Left lung (tissue), 10 donors: ENCODE data around the gene KDSR. TPM values are rescaled to one million over a fixed set of nuclear protein-coding genes. Genes with fewer than 3 reads are reported as not detected.
A peak's percentile ranks its signal among the peaks of the same experiment; 100 is the strongest.

Experiments used
- ATAC-seq: fragments of 200-7000 bp; cut with Tn5 transposase; one replicate; pipeline ENCODE4 v1.9.1; 2020; ENCODE audit warnings: moderate library complexity
- DNase-seq, 4 donors: peaks; one replicate each; pipeline ENCODE4 v3.0.0-alpha.2; 2013 to 2020
- H3K27ac ChIP-seq, 2 donors: fragments of 200-600 bp; sonication (generic) in 1 of 2; one replicate each; pipeline versions ENCODE4 v1.5.0 to v1.8.0; 2020 to 2021
- H3K27me3 ChIP-seq, 2 donors: fragments of 200-600 bp; sonication (generic) in 1 of 2; one replicate each; pipeline versions ENCODE4 v1.5.0 to v1.8.0; 2020 to 2021
- H3K36me3 ChIP-seq, 2 donors: fragments of 200-600 bp; sonication (generic) in 1 of 2; one replicate each; pipeline versions ENCODE4 v1.5.0 to v1.8.0; 2020 to 2021
- H3K4me1 ChIP-seq, 2 donors: fragments of 200-600 bp; one replicate each; pipeline ENCODE4 v1.8.0; 2021
- H3K4me3 ChIP-seq, 2 donors: fragments of 200-600 bp; sonication (generic) in 1 of 2; one replicate each; pipeline versions ENCODE4 v1.5.0 to v1.8.0; 2020 to 2021; ENCODE audit warnings: mild to moderate bottlenecking in 1 of 2
- H3K9me3 ChIP-seq, 2 donors: fragments of 200-600 bp; sonication (generic) in 1 of 2; one replicate each; pipeline versions ENCODE4 v1.5.0 to v1.8.0; 2020 to 2021
- intact Hi-C, 2 donors: fragments of 100-400 bp; cut with DNase I; formaldehyde crosslinking; loops; one replicate each; pipeline versions ENCODE4 v1.11.2 to v1.14.2; 2022
- polyA plus RNA-seq, 6 donors: library from polyadenylated mRNA; unstranded; fragments of 120-200 nt; gene quantifications; one replicate each; pipeline ENCODE4 v1.2.1, GENCODE V29; 2013; ENCODE audit not compliant: insufficient read length in 6 of 6
- total RNA-seq, 2 donors: library from RNA; stranded (reverse); fragmentation: NEBNext Ultra II Directional; extraction: Animal tissue kit (Norgen Biotek cat#: 25700); gene quantifications; one replicate each; pipeline ENCODE4 v1.2.1, GENCODE V29; 2021
- TF ChIP-seq, protein P1 (sequence below), 2 donors: fragments of 200-600 bp; sonication (generic) in 1 of 2; IDR thresholded peaks; one replicate each; pipeline versions ENCODE4 v1.5.0 to v1.8.0; 2021; ENCODE audit warnings: antibody characterized with exemption in 2 of 2
- donor health status: DM: no; HTN: yes; CAD: no.
- donor health status: DM: no; HTN: no; CAD: no.

Gene KDSR
- total and polyA plus RNA-seq, 8 donors = 41.1 to 70.2 (median 42.4) TPM

DNA sequence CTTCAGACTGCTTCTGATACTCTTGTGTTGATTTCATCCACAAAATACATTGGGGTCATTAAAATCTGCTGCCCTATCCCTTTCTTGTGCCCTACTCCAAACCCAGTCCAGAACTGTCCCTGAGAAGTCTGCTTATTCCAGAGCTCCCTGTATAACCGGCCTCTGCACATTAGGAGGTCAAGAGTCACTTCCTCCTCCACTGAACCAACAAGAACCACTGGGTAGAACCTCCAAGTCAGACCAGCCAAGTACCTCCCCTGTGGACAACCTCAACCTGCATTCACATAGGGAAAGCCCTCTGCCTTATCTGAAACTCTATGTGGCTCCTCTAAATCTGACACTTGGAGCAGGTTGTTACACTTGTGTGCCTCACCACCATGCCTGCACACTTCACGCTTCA, 22.1 kb downstream of the KDSR start:
- no peak for ATAC-seq
- TF ChIP-seq, protein P1, sequence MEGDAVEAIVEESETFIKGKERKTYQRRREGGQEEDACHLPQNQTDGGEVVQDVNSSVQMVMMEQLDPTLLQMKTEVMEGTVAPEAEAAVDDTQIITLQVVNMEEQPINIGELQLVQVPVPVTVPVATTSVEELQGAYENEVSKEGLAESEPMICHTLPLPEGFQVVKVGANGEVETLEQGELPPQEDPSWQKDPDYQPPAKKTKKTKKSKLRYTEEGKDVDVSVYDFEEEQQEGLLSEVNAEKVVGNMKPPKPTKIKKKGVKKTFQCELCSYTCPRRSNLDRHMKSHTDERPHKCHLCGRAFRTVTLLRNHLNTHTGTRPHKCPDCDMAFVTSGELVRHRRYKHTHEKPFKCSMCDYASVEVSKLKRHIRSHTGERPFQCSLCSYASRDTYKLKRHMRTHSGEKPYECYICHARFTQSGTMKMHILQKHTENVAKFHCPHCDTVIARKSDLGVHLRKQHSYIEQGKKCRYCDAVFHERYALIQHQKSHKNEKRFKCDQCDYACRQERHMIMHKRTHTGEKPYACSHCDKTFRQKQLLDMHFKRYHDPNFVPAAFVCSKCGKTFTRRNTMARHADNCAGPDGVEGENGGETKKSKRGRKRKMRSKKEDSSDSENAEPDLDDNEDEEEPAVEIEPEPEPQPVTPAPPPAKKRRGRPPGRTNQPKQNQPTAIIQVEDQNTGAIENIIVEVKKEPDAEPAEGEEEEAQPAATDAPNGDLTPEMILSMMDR (IDR thresholded peaks at IDR 0.05) = no peak
- no peak for DNase-seq
- Histone ChIP-seq H3K9me3 (no peaks in the 10 kb centered on the region), H3K27me3 (no peaks in the 10 kb centered on the region), H3K4me1 (no peaks in the 10 kb centered on the region), H3K27ac (no peak overlapping the region), H3K4me3 (no peak overlapping the region), H3K36me3 (peaks cover 0 to 93% of the 10 kb centered on the region in 2 donors)
- intact Hi-C loops = loop anchor here in 1 of 2 donors (10.0 kb wide), 1 partner anchor 90 kb away; no protein-coding TSS in a partner anchor

GRCh38 chr18:63344263-63344662, 22.7 kb downstream of the KDSR start:
- DNase-seq = no peak
- H3K36me3 ChIP-seq = peaks cover 0 to 89% of the 10 kb centered on the region in 2 donors
- ATAC-seq = no peak
- H3K27ac ChIP-seq = no peak overlapping the region
- H3K4me3 ChIP-seq = no peak overlapping the region
- no peaks in the 10 kb centered on the region for H3K4me1 ChIP-seq
- H3K27me3 ChIP-seq = no peaks in the 10 kb centered on the region
- intact Hi-C loops = loop anchor here in 1 of 2 donors (10.0 kb wide), 1 partner anchor 91 kb away; no protein-coding TSS in a partner anchor
- H3K9me3 ChIP-seq = no peaks in the 10 kb centered on the region
- TF ChIP-seq, protein P1 (IDR thresholded peaks at IDR 0.05) = no peak

DNA sequence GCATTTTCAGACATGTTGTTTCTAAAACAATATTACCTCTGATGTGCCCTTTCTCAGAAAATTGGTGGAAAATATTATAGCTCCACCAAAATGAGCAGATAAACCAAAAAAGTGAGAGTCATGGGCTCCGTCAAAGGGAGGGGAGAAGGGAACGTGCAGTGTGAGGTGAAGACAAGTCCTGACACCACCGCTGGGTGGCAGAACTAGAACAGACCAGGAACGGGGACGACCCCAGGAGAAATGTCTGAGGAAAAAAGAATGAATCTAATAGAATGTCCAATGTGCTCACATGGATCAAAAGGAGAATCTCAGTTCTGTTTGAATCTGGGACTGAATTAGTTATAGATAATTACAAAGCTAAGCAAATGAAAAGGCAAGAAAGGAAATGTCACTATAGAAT, 24.8 kb downstream of the KDSR start:
- Histone ChIP-seq H3K36me3 (peaks cover 0 to 87% of the 10 kb centered on the region in 2 donors), H3K4me3 (no peak overlapping the region), H3K27ac (no peak overlapping the region), H3K27me3 (no peaks in the 10 kb centered on the region), H3K9me3 (no peaks in the 10 kb centered on the region), H3K4me1 (no peaks in the 10 kb centered on the region)
- intact Hi-C loops = loop anchor here in 1 of 2 donors (10.0 kb wide), 1 partner anchor 93 kb away; no protein-coding TSS in a partner anchor
- DNase-seq = no peak
- TF ChIP-seq, protein P1 (IDR thresholded peaks at IDR 0.05) = peak in 1 of 2 donors; percentile 13
- peak; percentile 36 for ATAC-seq

- H3K4me3 ChIP-seq = no peak overlapping the region
- H3K4me1 ChIP-seq = no peaks in the 10 kb centered on the region
- no peak for ATAC-seq
- H3K27me3 ChIP-seq = no peaks in the 10 kb centered on the region
- H3K36me3 ChIP-seq = peaks cover 0 to 80% of the 10 kb centered on the region in 2 donors
- no peak overlapping the region for H3K27ac ChIP-seq
- intact Hi-C loops = loop anchor here in 1 of 2 donors (10.0 kb wide), 1 partner anchor 95 kb away; no protein-coding TSS in a partner anchor
- DNase-seq = peak in 1 of 4 donors; percentile 9
- H3K9me3 ChIP-seq = no peaks in the 10 kb centered on the region
- TF ChIP-seq, protein P1 (IDR thresholded peaks at IDR 0.05) = peak; percentile 36 to 41
Observed at GRCh38 chr18:63339920-63340484, 27.0 kb downstream of the KDSR start.

DNA sequence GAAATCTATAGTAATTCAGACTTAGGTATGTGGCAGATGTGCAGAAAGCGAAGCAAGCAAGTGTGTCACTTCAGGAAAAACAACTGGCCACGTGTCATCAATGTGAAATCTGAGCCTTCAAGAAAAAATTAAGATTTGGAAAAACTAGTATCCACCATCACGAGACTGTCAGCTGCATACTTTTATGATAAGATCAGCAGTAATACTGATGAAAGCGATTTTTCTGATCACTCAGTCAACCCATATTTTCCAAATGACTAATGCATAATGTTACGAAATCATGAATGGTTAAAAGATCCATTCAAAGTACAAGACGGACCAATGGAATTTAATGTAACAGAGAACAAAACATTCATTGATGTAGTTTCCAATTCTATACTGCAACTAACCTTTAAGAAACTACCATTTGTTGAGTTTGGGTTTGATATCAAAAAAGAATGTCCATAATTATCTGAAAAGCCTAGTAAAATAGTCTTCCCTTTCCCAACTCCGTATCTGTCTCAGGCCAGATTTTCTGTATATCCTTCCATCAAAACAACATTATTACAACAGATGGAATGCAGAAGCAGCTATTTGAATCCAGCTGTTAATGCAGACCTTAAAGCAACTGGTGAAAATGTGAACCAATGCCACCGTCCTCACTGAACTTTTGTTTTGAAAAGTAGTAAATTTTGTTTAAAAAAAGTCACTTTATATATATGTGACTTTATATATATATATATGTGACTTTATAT, 30.5 kb downstream of the KDSR start:
- peak; percentile 44 for ATAC-seq
- intact Hi-C loops = no loop called here
- Histone ChIP-seq H3K27me3 (no peaks in the 10 kb centered on the region), H3K4me1 (no peaks in the 10 kb centered on the region), H3K27ac (peak overlapping the region in 1 of 2 donors; percentile 13), H3K4me3 (no peak overlapping the region), H3K9me3 (no peaks in the 10 kb centered on the region), H3K36me3 (peaks cover 0 to 83% of the 10 kb centered on the region in 2 donors)
- DNase-seq = peak in 1 of 4 donors; percentile 34
- TF ChIP-seq, protein P1 (IDR thresholded peaks at IDR 0.05) = no peak
